Thyroid gland (tissue), 4 donors: ENCODE results near the gene IPO9. TPM values are rescaled to one million over a fixed set of nuclear protein-coding genes. Genes with fewer than 3 reads are reported as not detected.

Source experiments
- DNase-seq, 2 donors: peaks; one replicate each; pipeline ENCODE4 v3.0.0-alpha.2; 2019
- H3K27ac ChIP-seq, 3 donors: fragments of 200-600 bp; sonication (generic); 1 replicate in 2 of 3; 2 replicates in 1 of 3; pipeline ENCODE4 v1.5.1; 2016 to 2019; ENCODE audit warnings: mild to moderate bottlenecking in 1 of 3, moderate library complexity in 1 of 3
- H3K27me3 ChIP-seq: fragments of 200-600 bp; sonication (generic); one replicate; pipeline ENCODE4 v1.5.1; 2019
- H3K36me3 ChIP-seq, 2 donors: fragments of 200-600 bp; sonication (generic); one replicate each; pipeline ENCODE4 v1.5.1; 2016 to 2019
- H3K4me1 ChIP-seq, 2 donors: fragments of 200-600 bp; sonication (generic); one replicate each; pipeline ENCODE4 v1.5.1; 2017 to 2019
- H3K4me3 ChIP-seq, 3 donors: fragments of 200-600 bp; sonication (generic); replicated peaks in 1 of 3; 1 replicate in 2 of 3; 2 replicates in 1 of 3; pipeline ENCODE4 v1.5.1; 2016; ENCODE audit warnings: mild to moderate bottlenecking in 1 of 3
- H3K9me3 ChIP-seq: fragments of 200-600 bp; sonication (generic); one replicate; pipeline ENCODE4 v1.5.1; 2017
- CTCF ChIP-seq, 6 experiments: fragments of 200-600 bp in 3 of 6; fragments of 450-650 bp in 3 of 6; sonication (generic) in 3 of 6; IDR thresholded peaks; one replicate each; pipeline ENCODE4 v1.5.1; 2016 to 2019; ENCODE audit warnings: antibody characterized with exemption in 6 of 6, mild to moderate bottlenecking in 2 of 6, inconsistent platforms in 1 of 6, moderate library complexity in 1 of 6
- POLR2A ChIP-seq, 2 donors: fragments of 450-650 bp; IDR thresholded peaks; one replicate each; pipeline ENCODE4 v1.6.1; 2017; ENCODE audit warnings: antibody characterized with exemption in 2 of 2, mild to moderate bottlenecking in 2 of 2, moderate library complexity in 1 of 2
- WGBS, 2 donors: methylation state at CpG; one replicate each; pipeline ENCODE4 v1.1.5; 2017; 5-methylcytosine and 5-hydroxymethylcytosine counted together
- intact Hi-C: fragments of 100-400 bp; cut with DNase I; formaldehyde crosslinking; loops from one replicate; pipeline ENCODE4 v1.15.1; 2023
- total RNA-seq, 4 donors: library from RNA; depleted of rRNA; stranded (reverse); fragments of >200 nt; gene quantifications; one replicate each; pipeline ENCODE4 v1.2.3, GENCODE V29; 2016

Gene IPO9
- total RNA-seq, 4 donors from 2014 or later = 28.4 to 42.1 (median 36.7) TPM

GRCh38 chr1:201816309-201816854, 12.6 kb upstream of the IPO9 start:
- no peaks in the 10 kb centered on the region for H3K27me3 ChIP-seq
- intact Hi-C loops = no loop called here
- peaks cover 48 to 49% of the 10 kb centered on the region in 2 donors for H3K36me3 ChIP-seq
- H3K27ac ChIP-seq = no peak overlapping the region
- no peaks in the 10 kb centered on the region for H3K9me3 ChIP-seq
- no peak overlapping the region for H3K4me3 ChIP-seq
- TF ChIP-seq CTCF (IDR thresholded peaks at IDR 0.05) = no peak
- no peak for TF ChIP-seq POLR2A (IDR thresholded peaks at IDR 0.05)
- no peak for DNase-seq
- no peaks in the 10 kb centered on the region for H3K4me1 ChIP-seq
- 92 to 93% methylated on average over 7 of the region's 7 CpGs for WGBS, 2 donors

DNA sequence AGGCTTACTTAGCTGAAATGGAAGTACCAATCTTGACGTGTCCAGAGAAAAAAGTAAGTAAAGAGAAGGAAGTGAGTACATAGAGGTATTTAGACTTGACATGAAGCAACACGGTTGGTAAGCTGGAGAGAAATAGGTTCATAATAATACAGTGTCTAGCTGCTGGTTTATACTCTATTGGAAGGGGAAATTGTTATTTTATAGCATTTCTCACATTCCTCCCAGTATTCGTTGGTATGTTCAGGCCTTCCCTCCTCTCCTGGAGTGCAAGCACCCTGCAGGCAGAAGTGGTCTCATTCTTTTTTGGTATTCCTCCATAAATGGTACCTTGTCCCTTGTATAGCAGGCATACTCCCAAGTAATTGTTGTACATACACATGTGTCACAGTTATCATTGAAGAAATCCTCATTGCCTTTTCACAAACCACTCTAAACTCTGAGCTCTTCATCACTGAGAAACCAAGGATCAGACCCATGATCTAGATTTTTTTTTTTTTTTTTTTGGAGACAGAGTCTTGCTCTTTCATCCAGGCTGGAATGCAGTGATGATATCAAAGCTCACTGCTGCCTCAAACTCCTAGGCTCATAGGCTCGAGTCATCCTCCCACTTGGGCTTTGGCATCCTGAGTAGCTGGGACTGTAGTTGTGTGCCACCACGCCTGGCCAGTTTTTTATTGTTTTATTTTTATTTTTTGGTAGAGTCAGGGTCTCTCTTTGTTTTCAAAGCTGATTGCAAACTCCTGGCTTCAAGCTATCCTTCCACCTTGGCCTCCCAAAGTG, 9.8 kb upstream of the IPO9 start:
- H3K36me3 ChIP-seq = peaks cover 32 to 36% of the 10 kb centered on the region in 2 donors

DNA sequence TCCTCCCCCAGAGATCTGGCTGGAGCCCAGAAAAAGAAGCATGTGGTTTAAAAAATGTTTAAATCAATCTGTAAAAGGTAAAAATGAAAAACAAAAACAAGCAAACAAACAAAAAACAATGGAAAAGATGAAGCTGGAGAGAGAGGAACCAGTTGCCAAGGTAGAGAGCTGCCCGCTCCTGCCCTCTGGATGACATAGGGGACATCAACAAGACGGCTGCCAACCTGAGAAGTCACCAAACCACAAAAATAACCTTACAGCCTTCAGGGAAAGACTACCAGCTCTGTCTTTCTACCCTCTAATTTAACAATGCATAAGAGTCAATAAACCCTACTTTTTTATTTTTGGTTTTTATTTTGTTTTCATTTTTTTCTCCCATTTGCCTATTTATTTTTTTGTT, 8.5 kb upstream of the IPO9 start:
- DNase-seq = no peak
- intact Hi-C loops = no loop called here
- TF ChIP-seq CTCF (IDR thresholded peaks at IDR 0.05) = no peak
- TF ChIP-seq POLR2A (IDR thresholded peaks at IDR 0.05) = no peak
- Histone ChIP-seq H3K9me3 (no peaks in the 10 kb centered on the region), H3K27ac (no peak overlapping the region), H3K36me3 (peaks cover 32 to 34% of the 10 kb centered on the region in 2 donors), H3K4me3 (no peak overlapping the region), H3K27me3 (no peaks in the 10 kb centered on the region), H3K4me1 (no peaks in the 10 kb centered on the region)
- 92 to 96% methylated on average over 2 of the region's 2 CpGs for WGBS, 2 donors

More for the DNA sequence above, 9.8 kb upstream of the IPO9 start:
- no peak for DNase-seq
- TF ChIP-seq CTCF (IDR thresholded peaks at IDR 0.05) (no peak), POLR2A (IDR thresholded peaks at IDR 0.05) (no peak)
- H3K27ac ChIP-seq = no peak overlapping the region
- WGBS, 2 donors = 87 to 88% methylated on average over 5 of the region's 5 CpGs
- H3K9me3 ChIP-seq = no peaks in the 10 kb centered on the region
- no peaks in the 10 kb centered on the region for H3K4me1 ChIP-seq
- no peaks in the 10 kb centered on the region for H3K27me3 ChIP-seq
- no peak overlapping the region for H3K4me3 ChIP-seq
- intact Hi-C loops = no loop called here

DNA sequence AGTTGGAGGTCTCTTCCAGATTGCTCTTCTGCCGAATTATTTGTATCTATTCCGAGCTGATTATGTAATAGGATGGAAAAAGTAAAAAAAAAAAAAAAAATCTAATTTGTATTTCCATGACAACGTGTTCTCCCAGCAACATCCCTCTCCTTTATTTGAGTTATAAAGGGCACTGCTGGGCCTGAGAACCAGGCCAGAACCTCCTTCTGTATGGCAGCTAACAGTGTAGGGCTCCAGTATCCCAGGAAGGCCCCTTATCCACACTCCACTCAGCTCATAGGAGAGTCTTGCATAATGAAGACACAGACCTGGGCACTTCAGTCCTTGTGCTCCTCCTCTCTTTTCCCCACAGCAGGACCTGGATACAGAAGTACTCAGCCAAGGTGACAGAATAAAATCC, 3.7 kb upstream of the IPO9 start:
- Histone ChIP-seq H3K4me1 (peaks cover 15 to 22% of the 10 kb centered on the region in 2 donors), H3K27me3 (no peaks in the 10 kb centered on the region), H3K27ac (no peak overlapping the region), H3K9me3 (no peaks in the 10 kb centered on the region), H3K4me3 (no peak overlapping the region), H3K36me3 (peaks cover 4 to 8% of the 10 kb centered on the region in 2 donors)
- no peak for DNase-seq
- intact Hi-C loops = no loop called here
- no peak for TF ChIP-seq CTCF (IDR thresholded peaks at IDR 0.05)
- no peak for TF ChIP-seq POLR2A (IDR thresholded peaks at IDR 0.05)
- 72 to 73% methylated on average over 3 of the region's 3 CpGs for WGBS, 2 donors

- no peak overlapping the region for H3K4me3 ChIP-seq
- WGBS, 2 donors = 58 to 72% methylated on average over 4 of the region's 4 CpGs
- H3K4me1 ChIP-seq = peaks cover 24 to 33% of the 10 kb centered on the region in 2 donors
- no peaks in the 10 kb centered on the region for H3K36me3 ChIP-seq
- TF ChIP-seq CTCF (IDR thresholded peaks at IDR 0.05) = no peak
- no peak for TF ChIP-seq POLR2A (IDR thresholded peaks at IDR 0.05)
- H3K27ac ChIP-seq = peak overlapping the region in 1 of 3 donors; percentile 26
- DNase-seq = no peak
- H3K9me3 ChIP-seq = no peaks in the 10 kb centered on the region
- H3K27me3 ChIP-seq = no peaks in the 10 kb centered on the region
- intact Hi-C loops = no loop called here
Measured at GRCh38 chr1:201826830-201827229, 2.1 kb upstream of the IPO9 start.
